ENCODE data around the gene RHBDF2.
"Not testable (repeated sequence)": the region's sequence is repeated elsewhere in the genome, so short reads cannot be mapped to it uniquely, and the experiment has no call there.

Gene RHBDF2

GRCh38 chr17:76511668-76512365 lies 10.6 kb upstream of the RHBDF2 start:
- DNase-seq (ENCODE audit: low read depth): no peak
- no peak for TF ChIP-seq CTCF (IDR thresholded peaks at IDR 0.05; ENCODE audit: low read depth, low read length, missing control alignments)
- H3K4me3 ChIP-seq (ENCODE audit: low read depth, low read length): no peak overlapping the region

GRCh38 chr17:76510831-76511244 lies 9.6 kb upstream of the RHBDF2 start:
- DNase-seq (ENCODE audit: low read depth): no peak
- H3K4me3 ChIP-seq (ENCODE audit: low read depth, low read length): no peak overlapping the region
- TF ChIP-seq CTCF (IDR thresholded peaks at IDR 0.05; ENCODE audit: low read depth, low read length, missing control alignments): no peak

GRCh38 chr17:76508472-76509063 lies 7.3 kb upstream of the RHBDF2 start:
- DNase-seq (ENCODE audit: low read depth); H3K4me3 ChIP-seq (ENCODE audit: low read depth, low read length): not testable (repeated sequence)

GRCh38 chr17:76506408-76507345 lies 5.5 kb upstream of the RHBDF2 start:
- TF ChIP-seq CTCF (IDR thresholded peaks at IDR 0.05; ENCODE audit: low read depth, low read length, missing control alignments): peak; percentile 91
- no peak for DNase-seq (ENCODE audit: low read depth)
- H3K4me3 ChIP-seq (ENCODE audit: low read depth, low read length): no peak overlapping the region

- TF ChIP-seq CTCF (IDR thresholded peaks at IDR 0.05; ENCODE audit: low read depth, low read length, missing control alignments): peak; percentile 14
- no peak for DNase-seq (ENCODE audit: low read depth)
- H3K4me3 ChIP-seq (ENCODE audit: low read depth, low read length): no peak overlapping the region
Measured at GRCh38 chr17:76504117-76504516, 2.9 kb upstream of the RHBDF2 start.

- no peak for DNase-seq (ENCODE audit: low read depth)
- no peak overlapping the region for H3K4me3 ChIP-seq (ENCODE audit: low read depth, low read length)
- TF ChIP-seq CTCF (IDR thresholded peaks at IDR 0.05; ENCODE audit: low read depth, low read length, missing control alignments): no peak
Measured at GRCh38 chr17:76502341-76503211, 1.4 kb upstream of the RHBDF2 start.
